Measurements from ENCODE around the gene KL. TPM values are rescaled to one million over a fixed set of nuclear protein-coding genes. Genes with fewer than 3 reads are reported as not detected.

KL gene
- total RNA-seq, 4 donors from 2014 or later = 2.6 to 6.9 (median 5.1) TPM

DNA sequence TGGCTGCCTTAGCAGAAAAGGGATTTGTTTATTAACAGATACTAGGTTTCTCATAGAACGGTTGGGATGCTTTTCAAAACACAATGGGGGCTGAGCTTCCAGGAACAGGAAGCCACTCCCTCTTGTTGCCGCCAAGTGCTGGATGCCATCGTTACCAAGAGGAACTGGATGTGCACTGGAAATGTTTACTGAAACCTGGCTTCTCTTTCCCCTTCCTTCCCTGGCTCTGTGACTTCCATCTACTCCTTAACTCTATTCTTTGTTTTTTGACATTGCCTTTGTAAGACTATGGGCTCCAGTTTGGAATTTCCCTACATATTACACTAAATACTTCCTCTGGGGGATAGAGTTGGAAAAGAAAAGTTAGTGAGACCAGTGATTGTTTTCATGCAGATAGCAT lies 11.7 kb upstream of the KL start:
- Histone ChIP-seq H3K36me3 (no peaks in the 10 kb centered on the region), H3K9me3 (no peaks in the 10 kb centered on the region), H3K4me3 (no peak overlapping the region), H3K27me3 (no peaks in the 10 kb centered on the region), H3K27ac (peak overlapping the region; percentile 26 to 71), H3K4me1 (no peaks in the 10 kb centered on the region)
- intact Hi-C loops (cut with DNase I; ENCODE audit: low total_unique reads) = no loop called here
- TF ChIP-seq POLR2A (IDR thresholded peaks at IDR 0.05) = no peak
- TF ChIP-seq, protein P1, sequence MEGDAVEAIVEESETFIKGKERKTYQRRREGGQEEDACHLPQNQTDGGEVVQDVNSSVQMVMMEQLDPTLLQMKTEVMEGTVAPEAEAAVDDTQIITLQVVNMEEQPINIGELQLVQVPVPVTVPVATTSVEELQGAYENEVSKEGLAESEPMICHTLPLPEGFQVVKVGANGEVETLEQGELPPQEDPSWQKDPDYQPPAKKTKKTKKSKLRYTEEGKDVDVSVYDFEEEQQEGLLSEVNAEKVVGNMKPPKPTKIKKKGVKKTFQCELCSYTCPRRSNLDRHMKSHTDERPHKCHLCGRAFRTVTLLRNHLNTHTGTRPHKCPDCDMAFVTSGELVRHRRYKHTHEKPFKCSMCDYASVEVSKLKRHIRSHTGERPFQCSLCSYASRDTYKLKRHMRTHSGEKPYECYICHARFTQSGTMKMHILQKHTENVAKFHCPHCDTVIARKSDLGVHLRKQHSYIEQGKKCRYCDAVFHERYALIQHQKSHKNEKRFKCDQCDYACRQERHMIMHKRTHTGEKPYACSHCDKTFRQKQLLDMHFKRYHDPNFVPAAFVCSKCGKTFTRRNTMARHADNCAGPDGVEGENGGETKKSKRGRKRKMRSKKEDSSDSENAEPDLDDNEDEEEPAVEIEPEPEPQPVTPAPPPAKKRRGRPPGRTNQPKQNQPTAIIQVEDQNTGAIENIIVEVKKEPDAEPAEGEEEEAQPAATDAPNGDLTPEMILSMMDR (IDR thresholded peaks at IDR 0.05) = no peak
- peak; percentile 21 to 46 for DNase-seq

GRCh38 chr13:33006134-33006533 lies 10.1 kb upstream of the KL start:
- Histone ChIP-seq H3K9me3 (no peaks in the 10 kb centered on the region), H3K4me3 (no peak overlapping the region), H3K27me3 (no peaks in the 10 kb centered on the region), H3K27ac (no peak overlapping the region), H3K4me1 (no peaks in the 10 kb centered on the region), H3K36me3 (no peaks in the 10 kb centered on the region)
- TF ChIP-seq POLR2A (IDR thresholded peaks at IDR 0.05) = no peak
- TF ChIP-seq, protein P1 (IDR thresholded peaks at IDR 0.05) = no peak
- no peak for DNase-seq
- intact Hi-C loops (cut with DNase I; ENCODE audit: low total_unique reads) = no loop called here

DNA sequence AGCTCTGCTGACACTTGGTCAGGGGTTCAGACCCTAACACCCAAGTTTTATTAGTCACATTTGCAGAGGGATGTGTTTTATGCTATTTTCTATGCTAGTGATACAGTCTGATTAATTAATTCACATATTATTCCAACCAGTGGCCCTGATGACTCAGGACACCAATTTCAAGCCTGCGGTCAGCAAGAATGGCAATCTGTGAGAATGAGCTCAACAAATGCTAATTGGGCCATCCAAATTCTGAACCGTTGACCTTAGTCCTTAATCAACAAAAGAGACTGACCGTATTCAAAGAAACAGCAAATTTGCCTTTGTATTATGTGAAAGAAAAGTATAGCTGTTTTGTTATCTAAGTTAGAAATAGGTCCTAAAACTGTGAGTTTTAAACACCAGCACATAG lies 9.6 kb upstream of the KL start:
- Histone ChIP-seq H3K9me3 (no peaks in the 10 kb centered on the region), H3K4me1 (no peaks in the 10 kb centered on the region), H3K4me3 (no peak overlapping the region), H3K27me3 (no peaks in the 10 kb centered on the region), H3K36me3 (no peaks in the 10 kb centered on the region), H3K27ac (no peak overlapping the region)
- no peak for DNase-seq
- intact Hi-C loops (cut with DNase I; ENCODE audit: low total_unique reads) = no loop called here
- no peak for TF ChIP-seq POLR2A (IDR thresholded peaks at IDR 0.05)
- TF ChIP-seq, protein P1 (IDR thresholded peaks at IDR 0.05) = no peak

GRCh38 chr13:33007237-33007636 lies 9.0 kb upstream of the KL start:
- Histone ChIP-seq H3K4me3 (no peak overlapping the region), H3K36me3 (no peaks in the 10 kb centered on the region), H3K4me1 (no peaks in the 10 kb centered on the region), H3K27me3 (no peaks in the 10 kb centered on the region), H3K9me3 (no peaks in the 10 kb centered on the region), H3K27ac (no peak overlapping the region)
- DNase-seq = no peak
- TF ChIP-seq POLR2A (IDR thresholded peaks at IDR 0.05) = no peak
- TF ChIP-seq, protein P1 (IDR thresholded peaks at IDR 0.05) = no peak
- intact Hi-C loops (cut with DNase I; ENCODE audit: low total_unique reads) = no loop called here

DNA sequence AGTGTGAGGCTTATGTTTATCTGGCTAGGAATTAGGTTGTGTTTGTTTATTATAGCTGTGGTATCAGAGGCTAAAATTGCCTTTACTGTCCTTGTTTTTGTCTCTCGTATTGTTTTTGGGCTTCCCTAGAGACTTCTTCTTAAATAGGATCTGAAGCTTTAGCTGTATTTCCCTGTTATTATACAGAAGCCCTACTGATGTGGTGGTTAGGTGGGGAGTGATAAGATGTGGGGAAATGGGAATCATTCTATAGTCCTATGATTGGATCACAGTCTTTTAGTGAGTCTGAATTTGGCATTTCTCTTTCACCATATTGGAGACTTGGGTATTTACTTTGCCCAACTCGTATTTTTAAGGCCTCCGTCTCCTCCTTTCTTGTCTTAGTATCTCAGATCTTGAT lies 8.3 kb upstream of the KL start:
- H3K27ac ChIP-seq = no peak overlapping the region
- no peak overlapping the region for H3K4me3 ChIP-seq
- no peak for DNase-seq

More for the DNA sequence above, 8.3 kb upstream of the KL start:
- no peaks in the 10 kb centered on the region for H3K27me3 ChIP-seq
- intact Hi-C loops (cut with DNase I; ENCODE audit: low total_unique reads) = no loop called here
- H3K36me3 ChIP-seq = no peaks in the 10 kb centered on the region
- H3K4me1 ChIP-seq = no peaks in the 10 kb centered on the region
- no peaks in the 10 kb centered on the region for H3K9me3 ChIP-seq
- no peak for TF ChIP-seq POLR2A (IDR thresholded peaks at IDR 0.05)
- TF ChIP-seq, protein P1 (IDR thresholded peaks at IDR 0.05) = no peak

Data from uterus (tissue), 4 donors.